GM18951 (cell line): ENCODE results near the gene SCAMP3.

Experiments
- POLR2A ChIP-seq: IDR thresholded peaks from 4 replicates; pipeline ENCODE4 v1.6.1; 2011; ENCODE audit warnings: mild to moderate bottlenecking; ENCODE audit not compliant: insufficient read length, insufficient read depth; ENCODE audit errors: extremely low read depth
- in situ Hi-C: fragments of 300-500 bp; cut with MboI; formaldehyde crosslinking; loops from one replicate; pipeline ENCODE4 v1.12.0; 2022; ENCODE audit warnings: low sequenced_read_pairs, mixed read lengths, inconsistent platforms; ENCODE audit not compliant: unreplicated experiment

The SCAMP3 gene

GRCh38 chr1:155261852-155262673, at the start of gene SCAMP3:
Gene SCAMP3, minus strand, starts transcription at chr1:155262360. Its CDS starts 209 bp downstream, at chr1:155262151.
- peak; percentile 84 for TF ChIP-seq POLR2A
- in situ Hi-C loops: no loop called here

GRCh38 chr1:155309423-155310021, 47.4 kb upstream of the SCAMP3 start:
- TF ChIP-seq POLR2A: peak; percentile 24
- in situ Hi-C loops: no loop called here

- in situ Hi-C loops: no loop called here
- peak; percentile 91 for TF ChIP-seq POLR2A
These were observed 46.6 kb upstream of the SCAMP3 start, which contains the start of gene FDPS for GRCh38 chr1:155308493-155309422. Gene FDPS, plus strand, starts transcription at chr1:155308866. Its CDS starts 924 bp downstream, at chr1:155309790.

- in situ Hi-C loops: no loop called here
These were observed 45.1 kb upstream of the SCAMP3 start for GRCh38 chr1:155307247-155307740.

GRCh38 chr1:155305881-155306391, 43.8 kb upstream of the SCAMP3 start:
- no peak for TF ChIP-seq POLR2A
- in situ Hi-C loops: no loop called here

More at GRCh38 chr1:155307247-155307740, 45.1 kb upstream of the SCAMP3 start:
- TF ChIP-seq POLR2A: no peak

- in situ Hi-C loops: no loop called here
- peak; percentile 65 for TF ChIP-seq POLR2A
These were observed 42.5 kb upstream of the SCAMP3 start for GRCh38 chr1:155304558-155305063.

- no peak for TF ChIP-seq POLR2A
- in situ Hi-C loops: no loop called here
These were observed 39.2 kb upstream of the SCAMP3 start, which contains the start of gene PKLR for GRCh38 chr1:155301342-155301841. Gene PKLR, minus strand, starts transcription at chr1:155301438. Its CDS starts 43 bp downstream, at chr1:155301395.

GRCh38 chr1:155300553-155301329, 38.6 kb upstream of the SCAMP3 start:
- TF ChIP-seq POLR2A: no peak
- in situ Hi-C loops: no loop called here

- no peak for TF ChIP-seq POLR2A
- in situ Hi-C loops: no loop called here
These were observed 37.9 kb upstream of the SCAMP3 start for GRCh38 chr1:155300024-155300423.

GRCh38 chr1:155297384-155297783, 35.2 kb upstream of the SCAMP3 start:
- in situ Hi-C loops: no loop called here
- no peak for TF ChIP-seq POLR2A

- in situ Hi-C loops: no loop called here
- TF ChIP-seq POLR2A: no peak
These were observed 34.5 kb upstream of the SCAMP3 start for GRCh38 chr1:155296661-155297060.
